ENCODE measurements around the gene ZNF169. TPM values are rescaled to one million over a fixed set of nuclear protein-coding genes. Genes with fewer than 3 reads are reported as not detected.
"Not testable (repeated sequence)": the region's sequence is repeated elsewhere in the genome, so short reads cannot be mapped to it uniquely, and the experiment has no call there.

Gene ZNF169
- total RNA-seq, 2 experiments from 2014 or later, result 9.2 to 10.2 TPM

DNA sequence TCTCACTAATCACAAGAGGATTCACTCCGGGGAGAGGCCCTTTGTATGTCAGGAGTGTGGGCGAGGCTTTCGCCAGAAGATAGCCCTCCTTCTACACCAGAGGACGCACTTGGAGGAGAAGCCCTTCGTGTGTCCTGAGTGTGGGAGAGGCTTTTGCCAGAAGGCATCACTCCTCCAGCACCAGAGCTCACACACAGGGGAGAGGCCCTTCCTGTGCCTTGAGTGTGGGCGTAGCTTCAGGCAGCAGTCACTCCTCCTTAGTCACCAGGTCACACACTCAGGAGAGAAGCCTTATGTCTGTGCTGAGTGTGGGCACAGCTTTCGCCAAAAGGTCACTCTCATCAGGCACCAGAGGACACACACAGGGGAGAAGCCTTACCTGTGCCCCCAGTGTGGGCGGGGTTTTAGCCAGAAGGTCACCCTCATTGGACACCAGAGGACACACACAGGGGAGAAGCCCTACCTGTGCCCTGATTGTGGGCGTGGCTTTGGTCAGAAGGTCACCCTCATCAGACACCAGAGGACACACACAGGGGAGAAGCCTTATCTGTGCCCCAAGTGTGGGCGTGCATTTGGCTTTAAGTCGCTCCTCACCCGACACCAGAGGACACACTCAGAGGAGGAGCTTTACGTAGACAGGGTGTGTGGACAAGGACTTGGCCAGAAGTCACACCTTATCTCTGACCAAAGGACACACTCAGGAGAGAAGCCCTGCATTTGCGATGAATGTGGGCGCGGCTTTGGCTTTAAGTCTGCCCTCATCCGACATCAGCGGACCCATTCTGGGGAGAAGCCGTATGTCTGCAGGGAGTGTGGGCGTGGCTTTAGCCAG lies 41.6 kb downstream of the ZNF169 start:
- peaks cover 11% of the 10 kb centered on the region for H3K36me3 Mint-ChIP-seq (ENCODE audit: low read depth)
- no peak for DNase-seq
- no peaks in the 10 kb centered on the region for H3K9me3 Mint-ChIP-seq
- POLR2A ChIA-PET, result no interaction called here
- CTCF ChIA-PET, result no interaction called here
- H3K4me1 Mint-ChIP-seq, result no peaks in the 10 kb centered on the region
- no peaks in the 10 kb centered on the region for H3K27me3 Mint-ChIP-seq
- H3K27ac Mint-ChIP-seq, result no peak overlapping the region
- no peak overlapping the region for H3K4me3 Mint-ChIP-seq

DNA sequence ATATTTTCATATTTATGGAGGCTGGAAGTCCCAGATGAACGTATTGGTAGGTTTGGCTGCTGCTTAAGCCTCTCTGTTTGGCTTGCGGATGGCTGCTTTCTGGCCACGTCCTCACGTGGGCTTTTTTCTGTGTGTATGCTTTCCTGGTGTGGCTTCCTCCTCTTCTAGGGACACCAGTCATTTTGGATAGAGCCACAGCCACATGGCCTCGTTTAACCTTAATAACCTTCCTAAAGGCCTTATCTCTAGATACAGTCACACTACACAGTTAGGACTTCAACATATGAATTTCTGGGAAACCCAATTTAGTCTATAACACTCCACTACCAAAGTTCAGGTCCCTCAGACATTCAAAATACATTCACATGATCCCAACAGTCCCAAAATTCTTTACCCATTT lies 42.5 kb downstream of the ZNF169 start:
- Mint-ChIP-seq H3K27me3 (no peaks in the 10 kb centered on the region), H3K9me3 (no peaks in the 10 kb centered on the region), H3K4me3 (no peak overlapping the region), H3K4me1 (no peaks in the 10 kb centered on the region), H3K27ac (no peak overlapping the region), H3K36me3 (ENCODE audit: low read depth) (peaks cover 10% of the 10 kb centered on the region)
- DNase-seq, result no peak
- ChIA-PET POLR2A (no interaction called here), CTCF (no interaction called here)

DNA sequence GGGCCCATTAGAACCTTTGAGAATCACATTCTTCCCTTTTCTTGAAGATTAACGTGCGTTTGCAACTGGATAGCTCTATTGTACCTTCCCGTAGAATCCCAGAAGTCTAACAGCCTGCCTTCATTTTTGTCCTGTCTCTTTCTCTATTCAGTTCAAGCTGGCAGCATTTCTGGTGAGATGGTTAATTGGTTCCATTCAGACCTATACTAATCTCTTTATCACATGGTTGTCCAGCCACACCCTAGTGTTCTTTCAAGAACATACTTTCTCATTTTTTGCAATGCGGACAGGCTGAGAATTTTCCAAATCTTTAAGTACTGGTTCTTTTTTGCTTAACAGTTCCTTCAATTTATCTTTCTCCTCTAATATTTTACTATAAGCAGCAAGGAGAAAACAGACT lies 43.3 kb downstream of the ZNF169 start:
- no peak for DNase-seq
- Mint-ChIP-seq H3K4me1 (no peaks in the 10 kb centered on the region), H3K36me3 (ENCODE audit: low read depth) (peaks cover 5% of the 10 kb centered on the region), H3K9me3 (no peaks in the 10 kb centered on the region), H3K4me3 (no peak overlapping the region), H3K27me3 (no peaks in the 10 kb centered on the region), H3K27ac (no peak overlapping the region)
- ChIA-PET POLR2A (interaction anchor here (0.6 kb wide), 1 partner anchor 417 kb away, joined by 3 read pairs; no protein-coding TSS in a partner anchor), CTCF (no interaction called here)

DNA sequence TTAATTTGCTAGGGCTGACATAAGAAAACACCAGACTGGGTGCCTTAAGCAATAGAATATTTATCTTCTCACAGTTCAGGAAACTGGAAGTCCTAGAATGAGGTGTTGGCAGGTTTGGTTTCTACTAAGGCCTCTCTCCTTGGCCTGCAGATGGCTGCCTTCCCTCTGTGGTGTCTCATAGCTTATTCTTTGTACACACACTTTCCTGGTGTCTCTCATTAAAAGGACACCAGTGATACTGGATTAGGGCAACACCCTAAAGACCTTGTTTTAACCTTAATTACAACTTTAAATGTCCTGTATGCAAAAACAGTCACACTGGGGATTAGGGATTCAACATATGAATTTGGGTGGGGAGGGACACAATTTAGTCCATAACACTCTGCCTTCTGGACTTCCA lies 44.2 kb downstream of the ZNF169 start:
- Mint-ChIP-seq H3K4me3 (no peak overlapping the region), H3K27me3 (no peaks in the 10 kb centered on the region), H3K4me1 (no peaks in the 10 kb centered on the region), H3K27ac (no peak overlapping the region), H3K36me3 (ENCODE audit: low read depth) (peaks cover 5% of the 10 kb centered on the region), H3K9me3 (no peaks in the 10 kb centered on the region)
- ChIA-PET CTCF (interaction anchor here (1.0 kb wide), 1 partner anchor 10 kb away, joined by 3 read pairs; no protein-coding TSS in a partner anchor), POLR2A (no interaction called here)
- DNase-seq, result no peak

- H3K27ac Mint-ChIP-seq; H3K36me3 Mint-ChIP-seq (ENCODE audit: low read depth); H3K27me3 Mint-ChIP-seq; DNase-seq; POLR2A ChIA-PET; CTCF ChIA-PET; H3K4me1 Mint-ChIP-seq; H3K4me3 Mint-ChIP-seq; H3K9me3 Mint-ChIP-seq: not testable (repeated sequence)
Observed at GRCh38 chr9:94315034-94315984, 56.2 kb downstream of the ZNF169 start.

DNA sequence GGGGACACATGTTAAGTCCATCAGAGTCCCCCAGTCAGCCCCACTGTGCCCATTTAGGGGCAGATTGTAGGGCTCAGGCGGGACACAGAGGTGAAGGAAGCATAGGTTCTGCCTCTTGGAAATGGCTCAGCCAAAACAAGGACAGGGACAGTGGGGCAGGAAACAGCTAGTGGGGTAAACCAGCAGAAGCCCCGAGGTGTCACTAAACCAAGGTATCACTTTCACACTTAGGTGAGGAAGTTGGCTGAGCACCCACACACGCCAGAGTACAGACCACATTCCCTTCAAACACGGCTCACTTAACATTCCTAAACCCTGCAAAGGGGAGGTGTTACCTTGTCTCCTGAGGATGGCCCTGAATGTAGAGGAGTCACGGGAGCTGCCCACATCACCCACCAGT lies 57.1 kb downstream of the ZNF169 start:
- H3K36me3 Mint-ChIP-seq (ENCODE audit: low read depth); H3K27me3 Mint-ChIP-seq; H3K4me1 Mint-ChIP-seq; H3K27ac Mint-ChIP-seq; H3K4me3 Mint-ChIP-seq; H3K9me3 Mint-ChIP-seq; CTCF ChIA-PET; POLR2A ChIA-PET; DNase-seq: not testable (repeated sequence)

GRCh38 chr9:94317949-94318657 lies 59.0 kb downstream of the ZNF169 start:
- H3K27ac Mint-ChIP-seq; H3K4me1 Mint-ChIP-seq; DNase-seq; H3K9me3 Mint-ChIP-seq; H3K27me3 Mint-ChIP-seq; H3K4me3 Mint-ChIP-seq; POLR2A ChIA-PET; CTCF ChIA-PET; H3K36me3 Mint-ChIP-seq (ENCODE audit: low read depth): not testable (repeated sequence)

DNA sequence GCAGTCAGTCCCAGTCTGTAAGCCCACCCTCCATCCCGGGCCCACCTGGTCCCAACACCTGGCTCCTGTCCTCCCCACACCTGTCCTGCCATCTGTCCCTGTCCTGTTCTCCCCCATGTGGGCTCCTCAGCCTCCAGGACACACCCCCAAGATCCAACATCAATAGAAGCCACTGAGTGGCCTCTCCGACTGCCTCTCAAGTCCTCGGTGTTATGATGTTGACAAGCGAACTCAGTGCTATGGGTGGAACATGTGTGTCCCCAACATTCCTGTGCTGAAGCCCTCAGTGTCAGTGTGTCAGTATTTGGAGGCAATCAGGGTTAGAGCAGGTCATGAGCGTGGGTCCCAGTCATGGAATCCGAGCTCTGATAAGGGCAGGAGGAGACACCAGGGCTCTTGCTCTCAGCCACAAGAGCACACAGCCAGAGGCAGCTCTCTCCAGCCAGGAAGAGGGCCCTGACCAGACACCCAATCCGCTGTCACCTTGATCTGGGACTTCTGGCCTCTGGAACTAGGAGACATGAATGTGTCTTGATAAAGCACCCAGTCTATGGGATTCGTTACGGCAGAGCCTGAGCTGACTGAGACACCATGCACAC lies 63.3 kb downstream of the ZNF169 start:
- H3K4me3 Mint-ChIP-seq, POLR2A ChIA-PET, H3K27me3 Mint-ChIP-seq: not testable (repeated sequence)

GRCh38 chr9:94323153-94323798 lies 64.2 kb downstream of the ZNF169 start:
- H3K4me1 Mint-ChIP-seq; H3K9me3 Mint-ChIP-seq; DNase-seq; H3K36me3 Mint-ChIP-seq (ENCODE audit: low read depth); CTCF ChIA-PET; H3K27me3 Mint-ChIP-seq; POLR2A ChIA-PET; H3K27ac Mint-ChIP-seq; H3K4me3 Mint-ChIP-seq: not testable (repeated sequence)

More for the DNA sequence above, 63.3 kb downstream of the ZNF169 start:
- DNase-seq; H3K36me3 Mint-ChIP-seq (ENCODE audit: low read depth); CTCF ChIA-PET; H3K9me3 Mint-ChIP-seq; H3K4me1 Mint-ChIP-seq; H3K27ac Mint-ChIP-seq: not testable (repeated sequence)

GRCh38 chr9:94325583-94325982 lies 66.5 kb downstream of the ZNF169 start:
- H3K27me3 Mint-ChIP-seq; H3K27ac Mint-ChIP-seq; H3K4me1 Mint-ChIP-seq; CTCF ChIA-PET; DNase-seq; H3K9me3 Mint-ChIP-seq; H3K36me3 Mint-ChIP-seq (ENCODE audit: low read depth); H3K4me3 Mint-ChIP-seq; POLR2A ChIA-PET: not testable (repeated sequence)

DNA sequence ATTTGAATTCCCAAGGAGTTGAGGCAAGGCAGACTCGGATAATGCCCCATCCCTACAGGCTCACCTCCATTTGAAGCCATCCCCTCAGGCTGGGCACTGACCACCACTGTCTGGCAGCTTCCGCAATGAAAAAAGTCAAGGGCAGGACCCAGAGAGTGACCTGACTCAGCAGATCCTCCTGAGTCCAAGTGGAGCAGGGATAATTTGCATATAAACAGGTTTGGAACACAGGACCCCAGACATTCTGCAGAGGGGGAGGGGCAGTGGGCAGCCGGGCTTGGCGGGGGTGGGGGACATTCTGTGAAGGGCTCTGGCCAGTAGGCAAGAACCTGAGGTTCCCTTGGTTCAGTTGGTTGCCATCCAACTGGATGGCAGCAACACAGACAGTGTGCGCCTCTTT lies 69.4 kb downstream of the ZNF169 start, which contains the start of gene NUTM2F:
Gene NUTM2F, minus strand, starts transcription at position 101 of the 400 bp plus-strand sequence. Its CDS starts 21 bp downstream, at position 80.
- DNase-seq; POLR2A ChIA-PET; H3K27me3 Mint-ChIP-seq; H3K4me3 Mint-ChIP-seq; H3K4me1 Mint-ChIP-seq; H3K9me3 Mint-ChIP-seq; H3K36me3 Mint-ChIP-seq (ENCODE audit: low read depth); H3K27ac Mint-ChIP-seq; CTCF ChIA-PET: not testable (repeated sequence)

DNA sequence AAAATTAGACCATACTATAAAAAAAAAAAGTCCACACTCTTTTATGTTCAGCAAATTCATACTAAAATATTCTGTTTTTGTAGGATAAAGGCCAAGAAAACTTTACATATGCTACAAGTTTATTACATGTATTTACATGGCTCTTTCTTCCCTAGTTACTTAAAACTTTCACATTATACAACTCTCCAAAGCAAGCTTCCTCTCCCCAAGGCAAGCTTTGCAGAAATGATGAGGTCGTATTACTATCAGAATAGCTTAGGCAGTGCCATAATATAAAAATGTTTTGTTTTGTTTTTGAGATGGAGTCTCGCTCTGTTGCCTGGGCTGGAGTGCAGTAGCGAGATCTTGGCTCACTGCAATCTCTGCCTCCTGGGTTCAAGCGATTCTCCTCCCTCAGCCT lies 77.3 kb downstream of the ZNF169 start:
- POLR2A ChIA-PET; H3K27me3 Mint-ChIP-seq; H3K4me3 Mint-ChIP-seq; H3K36me3 Mint-ChIP-seq (ENCODE audit: low read depth); H3K9me3 Mint-ChIP-seq; H3K4me1 Mint-ChIP-seq; CTCF ChIA-PET; DNase-seq; H3K27ac Mint-ChIP-seq: not testable (repeated sequence)
